Naive thymus-derived CD4-positive, alpha-beta T cell (primary cell): ENCODE results near the gene MVB12A. TPM values are rescaled to one million over a fixed set of nuclear protein-coding genes. Genes with fewer than 3 reads are reported as not detected.

ENCODE experiments used
- ATAC-seq: fragments of 150-1000 bp; cut with Tn5 transposase; 2 replicates; pipeline ENCODE4 v1.10.0; 2021; ENCODE audit warnings: mild to moderate bottlenecking, moderate library complexity
- CTCF ChIA-PET: fragments of 350-600 bp; sonication (Branson Sonifier 250); formaldehyde crosslinking; loops from one replicate; lab custom pipeline; 2021; ENCODE audit warnings: antibody characterized with exemption; lab: Charles Lee
- POLR2A ChIA-PET: fragments of 350-600 bp; sonication (Branson Sonifier 250); formaldehyde crosslinking; loops from one replicate; lab custom pipeline; 2021; ENCODE audit warnings: antibody characterized with exemption, inconsistent platforms; lab: Charles Lee
- DNase-seq, 9 donors: peaks; one replicate each; pipeline versions ENCODE4 v3.0.0 to v3.0.0-alpha.2; 2020 to 2022; ENCODE audit warnings: mixed read lengths in 1 of 9
- H3K27ac ChIP-seq: one replicate; pipeline ENCODE4 v1.7.0; 2013; ENCODE audit warnings: mild to moderate bottlenecking, low read depth, low read length, moderate library complexity
- H3K27me3 ChIP-seq, 2 donors: one replicate each; pipeline ENCODE4 v1.7.0; 2013; ENCODE audit warnings: low read length in 2 of 2, mild to moderate bottlenecking in 2 of 2, moderate library complexity in 2 of 2; ENCODE audit not compliant: control insufficient read depth in 2 of 2, insufficient read depth in 2 of 2
- H3K36me3 ChIP-seq, 3 experiments: 1 replicate in 2 of 3; 2 replicates in 1 of 3; pipeline ENCODE4 v1.7.0; 2013; ENCODE audit warnings: low read length in 3 of 3, mild to moderate bottlenecking in 3 of 3, moderate library complexity in 1 of 3; ENCODE audit not compliant: insufficient read depth in 3 of 3, control insufficient read depth in 2 of 3
- H3K4me1 ChIP-seq, 2 donors: one replicate each; pipeline ENCODE4 v1.7.0; 2013; ENCODE audit warnings: low read length in 2 of 2, mild to moderate bottlenecking in 2 of 2, moderate library complexity in 1 of 2; ENCODE audit not compliant: control insufficient read depth in 2 of 2, insufficient read depth in 2 of 2
- H3K4me3 ChIP-seq: 2 replicates; pipeline ENCODE4 v1.7.0; 2013; ENCODE audit warnings: mild to moderate bottlenecking, low read length
- H3K9me3 ChIP-seq, 3 experiments: 1 replicate in 2 of 3; 2 replicates in 1 of 3; pipeline ENCODE4 v1.7.0; 2013; ENCODE audit warnings: low read length in 3 of 3; ENCODE audit not compliant: control insufficient read depth in 2 of 3
- H3K27ac Mint-ChIP-seq, 9 donors: one replicate each; pipeline ENCODE4 v1.8.0; 2020 to 2022; ENCODE audit warnings: mixed read lengths in 9 of 9, mild to moderate bottlenecking in 8 of 9, moderate library complexity in 5 of 9, inconsistent platforms in 2 of 9
- H3K27me3 Mint-ChIP-seq, 5 donors: one replicate each; pipeline ENCODE4 v1.8.0; 2021 to 2022; ENCODE audit warnings: mixed read lengths in 5 of 5, mild to moderate bottlenecking in 1 of 5
- H3K36me3 Mint-ChIP-seq, 5 donors: one replicate each; pipeline ENCODE4 v1.8.0; 2020 to 2022; ENCODE audit warnings: mixed read lengths in 5 of 5, mild to moderate bottlenecking in 3 of 5, inconsistent platforms in 1 of 5
- H3K4me1 Mint-ChIP-seq, 7 donors: one replicate each; pipeline ENCODE4 v1.8.0; 2020 to 2022; ENCODE audit warnings: mixed read lengths in 7 of 7, mild to moderate bottlenecking in 3 of 7, inconsistent platforms in 1 of 7
- H3K4me3 Mint-ChIP-seq, 10 donors: one replicate each; pipeline ENCODE4 v1.8.0; 2020 to 2022; ENCODE audit warnings: mild to moderate bottlenecking in 10 of 10, mixed read lengths in 10 of 10, moderate library complexity in 6 of 10, inconsistent platforms in 2 of 10
- H3K9me3 Mint-ChIP-seq, 11 donors: one replicate each; pipeline ENCODE4 v1.8.0; 2020 to 2022; ENCODE audit warnings: mixed read lengths in 11 of 11, mild to moderate bottlenecking in 4 of 11, inconsistent platforms in 1 of 11, moderate library complexity in 1 of 11
- intact Hi-C, 2 donors: fragments of 100-400 bp; cut with micrococcal nuclease; formaldehyde crosslinking; loops; one replicate each; pipeline ENCODE4 v1.15.1; 2023
- polyA plus RNA-seq, 2 donors: library from polyadenylated mRNA; unstranded; fragments of 300-500 nt; fragmentation: Illumina TruSeq; gene quantifications; one replicate each; pipeline ENCODE4 v1.2.3, GENCODE V29; 2021
- total RNA-seq, 6 experiments: library from RNA in 5 of 6; stranded (reverse) in 5 of 6; gene quantifications; 1 replicate in 5 of 6; 2 replicates in 1 of 6; pipeline ENCODE4 v1.2.3 and lab custom pipeline; 2021 to 2026

The MVB12A gene
- total and polyA plus RNA-seq, 7 experiments from 2014 or later = 19.5 to 45.1 (median 31.3) TPM

GRCh38 chr19:17393002-17393401 is 26.8 kb upstream of the MVB12A start:
- DNase-seq (no peak), ATAC-seq (no peak)
- peaks cover 6 to 27% (median 22%) of the 10 kb centered on the region in 7 donors for H3K4me1 Mint-ChIP-seq
- Histone ChIP-seq H3K4me1 (peaks cover 15 to 18% of the 10 kb centered on the region in 2 donors), H3K27ac (no peak overlapping the region), H3K36me3 (no peaks in the 10 kb centered on the region), H3K9me3 (no peaks in the 10 kb centered on the region), H3K27me3 (no peaks in the 10 kb centered on the region), H3K4me3 (no peak overlapping the region)
- peak overlapping the region in 1 of 9 donors; percentile 55 for H3K27ac Mint-ChIP-seq
- H3K4me3 Mint-ChIP-seq = peak overlapping the region in 1 of 10 donors; percentile 20
- H3K9me3 Mint-ChIP-seq = peaks cover 0 to 3% (median 0%) of the 10 kb centered on the region in 11 donors
- peaks cover 0 to 13% (median 0%) of the 10 kb centered on the region in 5 donors for H3K36me3 Mint-ChIP-seq
- intact Hi-C loops = no loop called here
- CTCF ChIA-PET = no interaction called here
- H3K27me3 Mint-ChIP-seq = peaks cover 0 to 28% (median 0%) of the 10 kb centered on the region in 5 donors
- POLR2A ChIA-PET = interaction anchor here (0.6 to 1.6 kb wide), 2 partner anchors 75 to 178 kb away, joined by 3 read pairs; no protein-coding TSS in a partner anchor

GRCh38 chr19:17393914-17394313 is 25.9 kb upstream of the MVB12A start, which contains the start of gene CCDC194:
Gene CCDC194, minus strand, starts transcription at chr19:17394196. Its CDS starts 38 bp downstream, at chr19:17394158.
- peaks cover 15 to 18% of the 10 kb centered on the region in 2 donors for H3K4me1 ChIP-seq
- no peak within 1 kb of the TSS for H3K4me3 ChIP-seq
- POLR2A ChIA-PET = interaction anchor here (0.7 to 1.6 kb wide), 3 partner anchors 55 to 75 kb away, joined by 3 to 4 read pairs (median 3); no protein-coding TSS in a partner anchor
- H3K27ac ChIP-seq = no peak within 1 kb of the TSS
- intact Hi-C loops = loop anchor here in 1 of 2 donors (2.0 kb wide), 1 partner anchor 461 kb away; no protein-coding TSS in a partner anchor
- DNase-seq (no peak), ATAC-seq (no peak)
- Mint-ChIP-seq H3K4me3 (peak within 1 kb of the TSS in 4 of 10 donors; percentile 25 to 61 (median 30)), H3K4me1 (peaks cover 6 to 27% (median 22%) of the 10 kb centered on the region in 7 donors), H3K27ac (peak within 1 kb of the TSS in 8 of 9 donors; percentile 58 to 89 (median 72)), H3K9me3 (peaks cover 0 to 3% (median 0%) of the 10 kb centered on the region in 11 donors), H3K36me3 (peaks cover 0 to 15% (median 0%) of the 10 kb centered on the region in 5 donors), H3K27me3 (peaks cover 0 to 22% (median 0%) of the 10 kb centered on the region in 5 donors)
- no peaks in the 10 kb centered on the region for H3K9me3 ChIP-seq
- CTCF ChIA-PET = interaction anchor here (0.6 to 2.6 kb wide), 7 partner anchors 26 to 226 kb away, joined by 3 to 9 read pairs (median 4); partner anchors contain the start of gene MVB12A
- H3K27me3 ChIP-seq = no peaks in the 10 kb centered on the region
- no peaks in the 10 kb centered on the region for H3K36me3 ChIP-seq

GRCh38 chr19:17394891-17395415 is 24.9 kb upstream of the MVB12A start:
- H3K9me3 ChIP-seq = no peaks in the 10 kb centered on the region
- Mint-ChIP-seq H3K9me3 (no peaks in the 10 kb centered on the region), H3K27ac (peak overlapping the region in 8 of 9 donors; percentile 58 to 89 (median 72)), H3K4me3 (peak overlapping the region in 4 of 10 donors; percentile 25 to 61 (median 30)), H3K27me3 (peaks cover 0 to 12% (median 0%) of the 10 kb centered on the region in 5 donors), H3K36me3 (peaks cover 0 to 13% (median 0%) of the 10 kb centered on the region in 5 donors), H3K4me1 (peaks cover 6 to 27% (median 22%) of the 10 kb centered on the region in 7 donors)
- ChIA-PET CTCF (interaction anchor here (0.6 to 2.6 kb wide), 7 partner anchors 12 to 98 kb away, joined by 3 to 9 read pairs (median 3); partner anchors contain the start of gene MVB12A), POLR2A (interaction anchor here (1.1 to 1.3 kb wide), 2 partner anchors 71 to 73 kb away, joined by 4 read pairs; no protein-coding TSS in a partner anchor)
- H3K27ac ChIP-seq = no peak overlapping the region
- peak in 5 of 9 donors; percentile 28 to 64 (median 52) for DNase-seq
- intact Hi-C loops = loop anchor here (1.0 to 2.0 kb wide), 5 partner anchors 10 to 460 kb away; partner anchors contain the start of genes BST2 (in 1 of the 2) and TMEM221 (in 1 of the 2)
- ATAC-seq = no peak
- H3K36me3 ChIP-seq = no peaks in the 10 kb centered on the region
- peaks cover 15 to 18% of the 10 kb centered on the region in 2 donors for H3K4me1 ChIP-seq
- no peak overlapping the region for H3K4me3 ChIP-seq
- no peaks in the 10 kb centered on the region for H3K27me3 ChIP-seq

GRCh38 chr19:17398902-17399527 is 20.8 kb upstream of the MVB12A start:
- no peak overlapping the region for H3K4me3 ChIP-seq
- intact Hi-C loops = no loop called here
- H3K9me3 ChIP-seq = no peaks in the 10 kb centered on the region
- H3K27me3 ChIP-seq = no peaks in the 10 kb centered on the region
- no peak overlapping the region for H3K27ac ChIP-seq
- peaks cover 0 to 23% (median 0%) of the 10 kb centered on the region in 5 donors for H3K36me3 Mint-ChIP-seq
- DNase-seq (no peak), ATAC-seq (no peak)
- H3K4me1 ChIP-seq = peaks cover 7% of the 10 kb centered on the region in 2 donors
- no peaks in the 10 kb centered on the region for H3K9me3 Mint-ChIP-seq
- H3K4me1 Mint-ChIP-seq = peaks cover 0 to 23% (median 15%) of the 10 kb centered on the region in 7 donors
- CTCF ChIA-PET = interaction anchor here (0.6 to 1.1 kb wide), 3 partner anchors 11 to 463 kb away, joined by 4 to 5 read pairs (median 4); partner anchors contain the start of gene MVB12A
- POLR2A ChIA-PET = interaction anchor here (0.9 to 1.1 kb wide), 2 partner anchors 21 to 903 kb away, joined by 5 to 6 read pairs; partner anchors contain the start of genes C19orf44 and MVB12A
- H3K36me3 ChIP-seq = peaks cover 0 to 15% (median 0%) of the 10 kb centered on the region in 3 experiments
- no peak overlapping the region for H3K4me3 Mint-ChIP-seq
- peaks cover 0 to 2% (median 0%) of the 10 kb centered on the region in 5 donors for H3K27me3 Mint-ChIP-seq
- peak overlapping the region in 1 of 9 donors; percentile 41 for H3K27ac Mint-ChIP-seq

- CTCF ChIA-PET = no interaction called here
- no peak for DNase-seq
- Mint-ChIP-seq H3K27me3 (peaks cover 0 to 2% (median 0%) of the 10 kb centered on the region in 5 donors), H3K27ac (peak overlapping the region in 3 of 9 donors; percentile 10 to 60 (median 26)), H3K9me3 (no peaks in the 10 kb centered on the region), H3K4me1 (peaks cover 10 to 30% (median 21%) of the 10 kb centered on the region in 7 donors), H3K36me3 (peaks cover 0 to 28% (median 0%) of the 10 kb centered on the region in 5 donors), H3K4me3 (peak overlapping the region in 1 of 10 donors; percentile 35)
- H3K27me3 ChIP-seq = no peaks in the 10 kb centered on the region
- POLR2A ChIA-PET = interaction anchor here (0.7 kb wide), 1 partner anchor 12 kb away, joined by 4 read pairs; no protein-coding TSS in a partner anchor
- H3K9me3 ChIP-seq = no peaks in the 10 kb centered on the region
- peaks cover 0 to 15% (median 0%) of the 10 kb centered on the region in 3 experiments for H3K36me3 ChIP-seq
- intact Hi-C loops = no loop called here
- H3K4me3 ChIP-seq = no peak overlapping the region
- peaks cover 0 to 12% of the 10 kb centered on the region in 2 donors for H3K4me1 ChIP-seq
- ATAC-seq = no peak
- H3K27ac ChIP-seq = no peak overlapping the region
Measured at GRCh38 chr19:17401628-17402027, 18.2 kb upstream of the MVB12A start.
